Subcutaneous adipose tissue (tissue), 4 donors: ENCODE data around the gene TUNAR. TPM values are rescaled to one million over a fixed set of nuclear protein-coding genes. Genes with fewer than 3 reads are reported as not detected.

Experiments
- total RNA-seq, 4 donors: library from RNA; depleted of rRNA; stranded (reverse); fragments of >200 nt; gene quantifications; one replicate each; pipeline ENCODE4 v1.1.0, GENCODE V29; 2016
- TF ChIP-seq, protein P1 (sequence below): fragments of 450-650 bp; IDR thresholded peaks from one replicate; pipeline ENCODE4 v1.5.1; 2016; ENCODE audit warnings: low read depth, mild to moderate bottlenecking, control low read depth, antibody characterized with exemption, moderate library complexity

The TUNAR gene
- total RNA-seq, 4 donors from 2014 or later: not detected

DNA sequence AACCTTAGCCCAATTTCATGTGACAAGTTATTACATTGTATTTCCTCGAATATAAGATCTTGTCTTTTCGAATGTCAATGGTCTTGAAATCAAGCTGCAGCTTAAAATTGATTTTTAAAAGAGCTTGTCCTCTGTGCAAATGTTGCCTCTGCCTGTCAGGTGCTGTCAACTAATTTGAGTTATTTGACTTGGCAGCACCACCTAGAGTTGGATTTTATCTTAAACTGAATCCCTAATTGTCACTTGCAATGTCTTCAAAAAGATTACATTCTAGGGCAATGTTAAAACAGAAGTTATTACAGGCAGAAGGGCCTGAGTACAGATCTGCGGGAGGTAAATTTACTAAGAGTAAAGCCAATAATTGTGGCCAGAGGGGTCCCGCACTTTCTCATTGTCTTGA, 26.2 kb upstream of the TUNAR start:
- TF ChIP-seq, protein P1, sequence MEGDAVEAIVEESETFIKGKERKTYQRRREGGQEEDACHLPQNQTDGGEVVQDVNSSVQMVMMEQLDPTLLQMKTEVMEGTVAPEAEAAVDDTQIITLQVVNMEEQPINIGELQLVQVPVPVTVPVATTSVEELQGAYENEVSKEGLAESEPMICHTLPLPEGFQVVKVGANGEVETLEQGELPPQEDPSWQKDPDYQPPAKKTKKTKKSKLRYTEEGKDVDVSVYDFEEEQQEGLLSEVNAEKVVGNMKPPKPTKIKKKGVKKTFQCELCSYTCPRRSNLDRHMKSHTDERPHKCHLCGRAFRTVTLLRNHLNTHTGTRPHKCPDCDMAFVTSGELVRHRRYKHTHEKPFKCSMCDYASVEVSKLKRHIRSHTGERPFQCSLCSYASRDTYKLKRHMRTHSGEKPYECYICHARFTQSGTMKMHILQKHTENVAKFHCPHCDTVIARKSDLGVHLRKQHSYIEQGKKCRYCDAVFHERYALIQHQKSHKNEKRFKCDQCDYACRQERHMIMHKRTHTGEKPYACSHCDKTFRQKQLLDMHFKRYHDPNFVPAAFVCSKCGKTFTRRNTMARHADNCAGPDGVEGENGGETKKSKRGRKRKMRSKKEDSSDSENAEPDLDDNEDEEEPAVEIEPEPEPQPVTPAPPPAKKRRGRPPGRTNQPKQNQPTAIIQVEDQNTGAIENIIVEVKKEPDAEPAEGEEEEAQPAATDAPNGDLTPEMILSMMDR: no peak

DNA sequence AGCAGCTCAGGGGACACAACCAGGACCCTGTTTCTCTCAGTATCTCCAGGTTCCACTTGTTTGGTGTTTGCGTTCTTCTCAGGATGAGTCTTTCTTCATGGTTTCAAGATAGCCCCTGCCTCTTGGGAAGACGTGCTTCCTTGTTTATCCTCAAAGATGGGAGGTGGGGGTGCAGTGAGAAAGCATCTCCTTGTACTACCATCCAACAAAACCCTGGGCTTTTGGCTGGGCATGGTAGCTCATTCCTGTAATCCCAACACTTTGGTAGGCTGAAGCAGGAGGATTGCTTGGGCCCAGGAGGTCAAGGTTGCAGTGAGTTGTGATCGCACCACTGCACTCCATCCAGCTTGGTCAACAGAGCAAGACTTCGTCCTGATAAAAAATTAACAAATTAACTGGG, 21.0 kb upstream of the TUNAR start:
- TF ChIP-seq, protein P1: no peak

DNA sequence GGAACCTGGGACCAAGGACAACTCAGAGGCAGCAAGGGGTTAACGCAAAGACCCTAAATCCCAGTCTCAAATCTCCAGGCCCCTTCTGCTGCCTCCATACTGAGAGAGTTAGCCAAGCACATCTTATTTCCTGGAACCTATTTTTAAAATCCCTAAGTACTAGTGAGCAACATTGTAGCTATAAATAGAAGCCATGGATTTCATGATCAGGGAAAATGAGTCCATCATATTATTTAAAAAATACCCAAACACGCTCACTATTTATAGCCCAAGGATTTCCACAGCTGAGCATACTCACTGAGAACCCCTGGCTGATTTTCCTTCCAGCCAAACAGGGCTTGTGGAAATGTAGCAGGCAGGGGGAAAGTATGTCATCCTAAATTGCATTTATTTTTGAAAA, 19.4 kb upstream of the TUNAR start:
- TF ChIP-seq, protein P1: no peak

DNA sequence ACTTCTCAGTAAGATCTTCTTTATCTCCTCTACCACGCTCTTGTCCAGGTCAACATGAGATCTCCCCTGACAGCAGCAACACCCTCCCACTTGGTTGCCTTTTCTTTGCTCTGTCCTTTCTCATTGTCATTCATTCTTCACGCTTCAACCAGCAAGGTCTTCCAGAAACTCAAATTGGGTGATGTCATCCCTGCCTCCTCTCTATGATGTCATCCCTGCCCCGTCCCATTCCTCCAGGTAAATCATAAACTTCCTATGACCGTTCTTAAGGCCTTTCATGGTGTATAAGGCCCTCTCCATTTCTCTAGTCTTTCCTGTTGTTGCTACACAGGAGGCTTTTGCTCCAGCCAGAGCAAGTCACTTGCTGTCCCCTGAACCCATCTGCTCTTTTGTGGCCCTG, 17.7 kb upstream of the TUNAR start:
- TF ChIP-seq, protein P1: no peak

- TF ChIP-seq, protein P1: no peak
These were observed 14.4 kb upstream of the TUNAR start for GRCh38 chr14:95862243-95862642.

GRCh38 chr14:95863295-95863694, 13.3 kb upstream of the TUNAR start:
- TF ChIP-seq, protein P1: no peak

DNA sequence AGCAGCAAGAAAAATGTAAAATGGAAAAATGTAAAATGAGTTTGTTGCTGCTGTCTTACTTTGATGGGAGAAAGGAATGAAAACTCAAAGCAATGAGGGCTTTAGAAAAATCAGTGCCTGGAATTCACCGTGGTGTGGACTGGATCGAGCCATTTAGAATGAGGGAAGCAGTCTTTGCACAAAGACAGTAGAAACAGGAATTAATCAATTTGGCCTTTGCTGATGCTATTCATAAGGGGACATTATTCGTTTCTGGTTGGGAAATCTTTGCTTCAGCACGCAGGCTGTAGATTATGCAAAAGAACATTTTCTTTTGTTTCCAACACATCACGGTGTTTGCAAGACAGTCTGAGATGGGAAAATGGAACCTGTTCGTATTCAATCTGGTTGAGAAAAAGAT, 6.9 kb upstream of the TUNAR start:
- TF ChIP-seq, protein P1: no peak
